Measurements from ENCODE around the gene ST6GAL1.
"Not testable (repeated sequence)": the region's sequence is repeated elsewhere in the genome, so short reads cannot be mapped to it uniquely, and the experiment has no call there.

Gene ST6GAL1

GRCh38 chr3:186902713-186903112 is 27.6 kb upstream of the ST6GAL1 start:
- Histone ChIP-seq H3K4me3 (no peak overlapping the region), H3K27ac (no peak overlapping the region)
- no peak for TF ChIP-seq CTCF (IDR thresholded peaks at IDR 0.05)
- DNase-seq (ENCODE audit: low spot score): no peak

GRCh38 chr3:186903676-186904075 is 26.6 kb upstream of the ST6GAL1 start:
- H3K27ac ChIP-seq; DNase-seq (ENCODE audit: low spot score); H3K4me3 ChIP-seq: not testable (repeated sequence)

- not testable (repeated sequence) for H3K4me3 ChIP-seq; H3K27ac ChIP-seq; DNase-seq (ENCODE audit: low spot score)
Observed at GRCh38 chr3:186907075-186907474, 23.3 kb upstream of the ST6GAL1 start.

GRCh38 chr3:186909078-186909853 is 21.1 kb upstream of the ST6GAL1 start:
- no peak for DNase-seq (ENCODE audit: low spot score)
- Histone ChIP-seq H3K4me3 (no peak overlapping the region), H3K27ac (no peak overlapping the region)
- no peak for TF ChIP-seq CTCF (IDR thresholded peaks at IDR 0.05)

GRCh38 chr3:186915806-186916796 is 14.2 kb upstream of the ST6GAL1 start:
- DNase-seq (ENCODE audit: low spot score): no peak
- no peak for TF ChIP-seq CTCF (IDR thresholded peaks at IDR 0.05)
- H3K4me3 ChIP-seq: no peak overlapping the region
- H3K27ac ChIP-seq: no peak overlapping the region

- no peak for TF ChIP-seq CTCF (IDR thresholded peaks at IDR 0.05)
Observed at GRCh38 chr3:186917512-186918312, 12.6 kb upstream of the ST6GAL1 start.

GRCh38 chr3:186920301-186920700 is 10.0 kb upstream of the ST6GAL1 start:
- DNase-seq (ENCODE audit: low spot score): no peak

More at GRCh38 chr3:186917512-186918312, 12.6 kb upstream of the ST6GAL1 start:
- no peak for DNase-seq (ENCODE audit: low spot score)
- no peak overlapping the region for H3K27ac ChIP-seq
- H3K4me3 ChIP-seq: no peak overlapping the region

More at GRCh38 chr3:186920301-186920700, 10.0 kb upstream of the ST6GAL1 start:
- Histone ChIP-seq H3K4me3 (no peak overlapping the region), H3K27ac (no peak overlapping the region)
- TF ChIP-seq CTCF (IDR thresholded peaks at IDR 0.05): no peak
